Right ventricle myocardium inferior (tissue), 1 donor: ENCODE data around the gene TAB2. TPM values are rescaled to one million over a fixed set of nuclear protein-coding genes. Genes with fewer than 3 reads are reported as not detected.
A peak's percentile ranks its signal among the peaks of the same experiment; 100 is the strongest.

Source experiments
- ATAC-seq: fragments of 200-7000 bp; cut with Tn5 transposase; one replicate; pipeline ENCODE4 v1.9.1; 2020; ENCODE audit warnings: mild to moderate bottlenecking, moderate library complexity
- DNase-seq: peaks from one replicate; pipeline ENCODE4 v3.0.0; 2021; ENCODE audit errors: missing footprints
- intact Hi-C: fragments of 100-400 bp; cut with DNase I; formaldehyde crosslinking; loops from one replicate; pipeline ENCODE4 v1.11.0; 2022
- total RNA-seq: library from RNA; stranded (reverse); fragmentation: NEBNext Ultra II Directional; extraction: Animal tissue kit (Norgen Biotek cat#: 25700); gene quantifications from one replicate; pipeline ENCODE4 v1.2.1, GENCODE V29; 2021
- donor health status: DM: no; HTN: yes; CAD: no; lungs with severe emphysema.

Gene TAB2
- total RNA-seq, 1 donor from 2014 or later: 57.4 TPM

- no peak for DNase-seq
- intact Hi-C loops: no loop called here
- no peak for ATAC-seq
These were observed 41.9 kb downstream of the TAB2 start for GRCh38 chr6:149359440-149359839.

GRCh38 chr6:149360536-149360935 lies 43.0 kb downstream of the TAB2 start:
- DNase-seq (no peak), ATAC-seq (no peak)
- intact Hi-C loops: no loop called here

- ATAC-seq (no peak), DNase-seq (no peak)
- intact Hi-C loops: no loop called here
These were observed 44.8 kb downstream of the TAB2 start for GRCh38 chr6:149362289-149362688.

- DNase-seq: no peak
- intact Hi-C loops: no loop called here
These were observed 45.6 kb downstream of the TAB2 start for GRCh38 chr6:149363154-149363553.

GRCh38 chr6:149364557-149364956 lies 47.0 kb downstream of the TAB2 start:
- ATAC-seq (no peak), DNase-seq (no peak)
- intact Hi-C loops: no loop called here

More at GRCh38 chr6:149363154-149363553, 45.6 kb downstream of the TAB2 start:
- ATAC-seq: no peak

- DNase-seq (no peak), ATAC-seq (no peak)
- intact Hi-C loops: loop anchor here (5.0 kb wide), 1 partner anchor 48 kb away; the partner anchor contains the start of gene TAB2
These were observed 47.7 kb downstream of the TAB2 start for GRCh38 chr6:149365197-149365596.

- no peak for DNase-seq
- intact Hi-C loops: loop anchor here (5.0 kb wide), 1 partner anchor 49 kb away; the partner anchor contains the start of gene TAB2
- ATAC-seq: no peak
These were observed 48.9 kb downstream of the TAB2 start for GRCh38 chr6:149366267-149366921.

GRCh38 chr6:149368065-149368464 lies 50.6 kb downstream of the TAB2 start:
- DNase-seq: no peak
- intact Hi-C loops: loop anchor here (5.0 kb wide), 1 partner anchor 51 kb away; the partner anchor contains the start of gene TAB2
- ATAC-seq: no peak

- DNase-seq: no peak
- peak; percentile 42 for ATAC-seq
- intact Hi-C loops: loop anchor here (5.0 kb wide), 1 partner anchor 36 kb away; no protein-coding TSS in a partner anchor
These were observed 53.6 kb downstream of the TAB2 start for GRCh38 chr6:149371154-149371553.

- ATAC-seq (no peak), DNase-seq (no peak)
- intact Hi-C loops: loop anchor here (5.0 kb wide), 1 partner anchor 35 kb away; no protein-coding TSS in a partner anchor
These were observed 54.5 kb downstream of the TAB2 start for GRCh38 chr6:149372062-149372461.

- no peak for DNase-seq
- intact Hi-C loops: loop anchor here (5.0 kb wide), 1 partner anchor 34 kb away; no protein-coding TSS in a partner anchor
- no peak for ATAC-seq
These were observed 56.0 kb downstream of the TAB2 start for GRCh38 chr6:149373511-149373910.

GRCh38 chr6:149379977-149380376 lies 62.5 kb downstream of the TAB2 start:
- intact Hi-C loops: no loop called here
- no peak for ATAC-seq
- DNase-seq: no peak

GRCh38 chr6:149380523-149380922 lies 63.0 kb downstream of the TAB2 start:
- no peak for DNase-seq
- intact Hi-C loops: no loop called here
- ATAC-seq: no peak

GRCh38 chr6:149383371-149383770 lies 65.9 kb downstream of the TAB2 start:
- intact Hi-C loops: no loop called here

GRCh38 chr6:149384464-149384863 lies 67.0 kb downstream of the TAB2 start:
- intact Hi-C loops: no loop called here
- ATAC-seq: no peak

More at GRCh38 chr6:149383371-149383770, 65.9 kb downstream of the TAB2 start:
- ATAC-seq (no peak), DNase-seq (no peak)

GRCh38 chr6:149385998-149386646 lies 68.6 kb downstream of the TAB2 start:
- ATAC-seq (no peak), DNase-seq (no peak)
- intact Hi-C loops: no loop called here

More at GRCh38 chr6:149384464-149384863, 67.0 kb downstream of the TAB2 start:
- DNase-seq: no peak

GRCh38 chr6:149387779-149388512 lies 70.4 kb downstream of the TAB2 start:
- no peak for ATAC-seq
- intact Hi-C loops: no loop called here
- DNase-seq: no peak

GRCh38 chr6:149389509-149390297 lies 72.2 kb downstream of the TAB2 start:
- intact Hi-C loops: no loop called here
- ATAC-seq: no peak

GRCh38 chr6:149392093-149392492 lies 74.6 kb downstream of the TAB2 start:
- intact Hi-C loops: no loop called here
- no peak for ATAC-seq
- DNase-seq: no peak

More at GRCh38 chr6:149389509-149390297, 72.2 kb downstream of the TAB2 start:
- no peak for DNase-seq
